ENCODE measurements around the gene QPRT.
"Not testable (repeated sequence)": the region's sequence is repeated elsewhere in the genome, so short reads cannot be mapped to it uniquely, and the experiment has no call there.

QPRT gene

DNA sequence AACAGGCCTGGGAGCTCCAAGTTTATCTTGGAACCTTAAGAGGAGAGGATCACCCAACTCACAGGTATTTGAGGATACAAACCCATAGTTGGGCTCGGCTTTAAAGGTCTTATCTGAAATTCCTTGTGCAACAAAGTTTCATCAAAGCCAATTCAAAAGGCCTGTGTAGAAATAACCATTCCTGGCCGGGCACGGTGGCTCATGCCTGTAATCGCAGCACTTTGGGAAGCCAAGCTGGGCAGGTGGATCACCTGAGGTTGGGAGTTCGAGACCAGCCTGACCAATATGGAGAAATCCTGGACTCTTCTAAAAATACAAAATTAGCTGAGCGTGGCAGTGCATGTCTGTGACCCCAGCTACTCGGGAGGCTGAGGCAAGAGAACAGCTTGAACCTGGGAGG lies 38.1 kb downstream of the QPRT start:
- no peak for DNase-seq (ENCODE audit: low read depth in 2 of 3, low spot score in 2 of 3)

DNA sequence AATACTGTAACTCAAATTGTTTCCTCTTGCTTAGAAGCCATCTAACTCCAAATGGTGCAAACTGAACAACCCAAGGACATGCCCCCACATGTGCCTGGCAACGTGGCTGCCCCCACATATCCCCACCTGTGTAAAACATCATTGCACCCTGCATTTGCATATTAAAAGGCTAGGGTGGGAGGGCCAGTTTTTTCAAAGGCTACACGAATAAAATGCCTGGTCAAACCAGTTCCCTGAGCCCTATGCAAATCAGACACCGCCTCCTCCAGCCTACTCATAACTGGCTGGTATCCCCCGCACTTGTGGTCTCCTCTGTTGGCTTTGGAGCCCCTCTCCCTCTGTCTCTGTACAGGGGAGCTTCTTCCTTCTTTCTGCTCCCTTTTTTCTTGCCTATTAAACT lies 40.1 kb downstream of the QPRT start:
- DNase-seq (ENCODE audit: low read depth in 2 of 3, low spot score in 2 of 3): no peak

DNA sequence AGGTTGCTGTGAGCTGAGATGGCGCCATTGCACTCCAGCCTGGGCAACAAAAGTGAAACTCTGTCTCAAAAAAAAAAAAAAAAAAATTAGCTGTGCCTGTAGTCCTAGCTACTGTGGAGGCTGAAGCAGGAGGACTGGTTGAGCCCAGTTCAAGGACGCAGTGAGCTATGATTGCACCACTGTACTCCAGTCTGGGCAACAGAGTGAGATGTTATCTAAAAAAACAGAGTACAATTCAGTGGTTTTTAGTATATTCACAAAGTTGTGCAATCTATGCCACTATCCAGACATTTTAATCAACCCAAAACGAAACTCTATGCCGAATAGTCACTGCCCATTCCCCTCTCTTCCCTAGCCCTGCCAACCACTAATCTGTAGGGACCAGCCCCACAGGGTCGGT lies 41.7 kb downstream of the QPRT start:
- no peak for DNase-seq (ENCODE audit: low read depth in 2 of 3, low spot score in 2 of 3)

DNA sequence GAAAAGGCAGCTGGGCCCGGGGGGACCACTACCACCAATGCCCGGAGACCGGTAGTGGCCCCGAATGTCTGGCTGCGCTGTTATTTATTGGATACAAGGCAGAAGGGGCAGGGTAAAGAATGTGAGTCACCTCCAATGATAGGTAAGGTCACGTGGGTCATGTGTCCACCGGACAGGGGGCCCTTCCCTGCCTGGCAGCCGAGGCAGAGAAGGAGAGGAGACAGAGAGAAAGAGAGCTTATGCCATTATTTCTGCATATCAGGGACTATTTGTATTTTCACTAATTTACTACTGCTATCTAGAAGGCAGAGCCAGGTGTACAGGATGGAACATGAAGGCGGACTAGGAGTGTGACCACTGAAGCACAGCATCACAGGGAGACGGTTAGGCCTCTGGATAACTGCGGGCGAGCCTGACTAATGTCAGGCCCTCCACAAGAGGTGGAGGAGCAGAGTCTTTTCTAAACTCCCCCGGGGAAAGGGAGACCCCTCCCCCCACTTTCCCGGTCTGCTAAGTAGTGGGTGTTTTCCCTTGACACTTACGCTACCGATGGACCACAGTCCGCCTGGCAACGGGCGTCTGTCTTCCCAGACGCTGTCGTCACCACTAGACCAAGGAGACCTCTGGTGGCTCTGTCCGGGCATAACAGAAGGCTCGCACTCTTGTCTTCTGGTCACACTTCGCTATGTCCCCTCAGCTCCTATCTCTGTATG lies 42.3 kb downstream of the QPRT start:
- not testable (repeated sequence) for DNase-seq (ENCODE audit: low read depth in 2 of 3, low spot score in 2 of 3)

DNA sequence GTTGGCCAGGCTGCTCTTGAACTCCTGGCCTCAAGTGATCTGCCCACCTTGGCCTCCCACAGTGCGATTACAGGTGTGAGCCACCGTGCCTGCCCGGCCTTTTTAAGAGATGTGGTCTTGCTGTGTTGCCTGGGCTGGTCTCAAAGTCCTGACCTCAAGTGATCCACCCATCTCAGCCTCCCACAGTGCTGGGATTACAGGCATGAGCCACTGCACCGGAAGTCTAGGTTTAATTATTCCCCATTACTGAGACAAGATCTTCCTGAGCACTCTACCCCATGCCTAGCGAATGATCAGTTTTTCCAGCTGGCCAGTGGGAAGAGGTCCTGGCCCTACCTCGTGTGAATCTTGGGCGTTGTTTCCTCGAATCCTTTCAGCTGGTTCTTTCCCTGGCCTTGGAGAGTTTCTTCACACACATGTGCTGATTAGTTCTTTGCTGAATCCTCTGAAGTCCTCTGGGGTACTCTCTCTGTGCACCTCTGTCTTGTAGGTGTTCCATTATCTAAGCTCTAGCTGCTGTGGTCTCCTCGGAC lies 47.9 kb downstream of the QPRT start:
- DNase-seq (ENCODE audit: low read depth in 2 of 3, low spot score in 2 of 3): no peak

DNA sequence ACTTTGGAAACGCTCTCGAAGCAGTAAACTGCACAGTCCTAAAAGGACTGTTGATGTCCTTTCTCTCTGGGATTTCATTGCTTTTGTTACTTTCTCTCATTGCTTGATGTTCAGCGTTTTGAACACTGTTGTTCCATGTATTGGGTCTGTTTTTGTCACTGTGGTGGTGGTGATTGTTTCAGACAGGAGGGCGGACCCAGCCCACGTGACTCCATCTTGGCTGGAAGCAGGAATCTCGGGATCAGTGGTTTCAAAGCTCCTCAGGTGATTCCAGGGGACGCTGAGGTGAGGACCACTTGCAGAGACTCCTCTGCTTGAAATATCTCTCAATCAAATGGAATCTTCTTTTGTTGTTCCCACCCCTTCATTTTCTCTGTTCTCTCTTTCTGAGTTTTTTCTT lies 48.5 kb downstream of the QPRT start:
- no peak for DNase-seq (ENCODE audit: low read depth in 2 of 3, low spot score in 2 of 3)

DNA sequence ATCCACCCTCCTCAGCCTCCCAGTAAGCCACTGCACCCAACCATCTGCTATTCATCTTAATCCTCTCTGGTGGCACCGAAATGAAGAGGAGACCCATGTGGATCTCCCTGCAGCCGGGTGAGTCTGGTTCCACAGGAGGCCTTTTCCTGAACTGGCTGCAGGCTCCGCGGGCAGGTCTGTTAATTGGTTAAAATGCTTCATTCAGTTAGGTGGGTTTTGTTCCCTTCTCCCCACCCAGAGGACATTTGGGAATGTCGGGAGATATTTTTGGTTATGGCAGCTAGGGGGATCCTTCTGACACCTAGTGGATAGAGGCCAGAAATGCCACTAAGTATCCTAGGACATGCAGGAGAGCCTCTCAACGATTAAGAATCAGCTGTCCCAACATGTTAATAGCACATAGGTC lies 50.1 kb downstream of the QPRT start:
- DNase-seq (ENCODE audit: low read depth in 2 of 3, low spot score in 2 of 3): no peak

DNA sequence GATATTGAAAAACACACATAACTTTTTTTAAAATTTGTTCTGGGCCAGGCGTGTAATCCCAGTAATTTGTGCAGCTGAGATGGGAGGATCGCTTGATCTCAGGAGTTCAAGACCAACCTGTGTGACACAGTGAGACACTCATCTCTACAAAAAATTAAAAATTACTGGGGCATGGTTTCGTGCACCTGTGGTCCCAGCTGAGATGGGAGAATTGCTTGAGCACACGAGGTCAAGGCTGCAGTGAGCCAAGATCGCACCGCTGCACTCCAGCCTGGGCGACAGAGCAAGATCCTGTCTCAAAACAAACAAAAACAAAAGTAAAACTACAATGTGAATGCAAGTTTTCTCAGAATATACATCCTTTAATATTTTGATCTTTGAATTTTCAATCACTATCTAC lies 51.7 kb downstream of the QPRT start:
- no peak for DNase-seq (ENCODE audit: low read depth in 2 of 3, low spot score in 2 of 3)

DNA sequence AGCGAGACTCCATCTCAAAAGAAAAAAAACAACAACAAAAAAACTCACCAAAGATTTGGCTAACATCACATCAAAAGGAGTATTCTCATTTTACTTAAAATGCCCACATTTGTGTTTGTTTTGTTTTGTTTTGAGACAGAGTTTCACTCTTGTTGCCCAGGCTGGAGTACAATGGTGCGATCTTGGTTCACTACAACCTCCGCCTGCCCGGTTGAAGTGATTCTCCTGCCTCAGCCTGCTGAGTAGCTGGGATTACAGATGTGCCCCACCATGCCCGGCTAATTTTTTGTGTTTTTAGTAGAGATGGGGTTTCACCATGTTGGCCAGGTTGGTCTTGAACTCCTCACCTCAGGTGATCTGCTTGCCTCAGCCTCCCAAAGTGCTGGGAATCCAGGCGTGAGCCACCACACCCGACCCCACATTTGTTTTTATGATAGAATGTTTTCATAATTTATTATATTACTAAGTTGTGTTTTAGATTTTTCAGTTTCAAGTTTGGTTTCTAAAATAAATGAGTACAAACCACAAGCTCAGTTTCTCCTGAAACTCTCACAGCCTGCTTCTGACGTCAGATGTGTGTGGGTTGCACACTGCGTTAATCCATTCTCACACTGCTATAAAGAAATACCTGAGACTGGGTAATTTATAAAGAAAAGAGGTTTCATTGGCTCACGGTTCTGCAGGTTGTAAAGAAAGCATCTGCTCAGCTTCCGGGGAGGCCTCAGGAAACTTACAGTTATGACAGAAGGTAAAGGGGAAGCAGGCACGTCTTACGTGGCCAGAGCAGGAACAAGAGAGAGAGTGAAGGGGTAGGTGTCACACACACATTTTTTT lies 53.0 kb downstream of the QPRT start:
- DNase-seq (ENCODE audit: low read depth in 2 of 3, low spot score in 2 of 3): peak in 1 of 3 experiments; percentile 41

DNA sequence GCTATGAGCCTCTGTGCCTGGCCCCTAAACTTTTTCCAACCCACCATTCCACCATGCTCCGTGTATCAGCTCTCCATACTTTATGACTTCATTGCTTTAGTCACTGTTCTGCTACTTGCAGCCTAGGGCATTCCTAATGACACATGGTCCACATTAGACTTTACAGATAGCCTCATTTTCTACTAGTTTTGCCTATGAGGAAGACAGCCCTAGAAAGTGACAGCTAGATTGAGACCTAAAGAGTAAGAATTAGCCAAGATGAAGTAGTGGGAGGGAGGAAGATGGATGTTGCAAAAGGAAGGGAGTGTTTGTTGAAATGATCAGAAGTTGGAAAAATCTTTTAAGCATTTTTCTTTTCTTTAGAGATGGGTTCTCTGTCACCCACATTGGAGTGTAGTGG lies 55.8 kb downstream of the QPRT start:
- DNase-seq (ENCODE audit: low read depth in 2 of 3, low spot score in 2 of 3): no peak

DNA sequence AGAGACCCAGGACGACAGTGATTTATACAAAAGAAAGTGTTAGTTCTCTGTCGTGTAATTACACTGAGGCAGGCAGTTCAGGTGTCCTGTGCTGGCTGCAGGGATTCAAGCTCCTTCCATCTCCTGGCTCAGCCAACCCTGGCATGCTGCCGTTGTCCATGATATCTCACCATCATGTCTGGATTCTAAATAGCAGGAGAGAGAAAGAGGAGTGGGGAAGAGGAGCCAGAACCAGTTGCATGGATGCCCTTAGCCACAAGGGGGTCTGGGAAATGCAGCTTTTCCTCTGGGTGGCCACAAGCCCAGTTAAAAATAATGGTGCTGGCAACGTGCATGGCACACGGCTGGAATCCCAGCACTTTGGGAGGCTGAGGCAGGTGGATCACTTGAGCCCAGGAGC lies 57.1 kb downstream of the QPRT start:
- no peak for DNase-seq (ENCODE audit: low read depth in 2 of 3, low spot score in 2 of 3)

DNA sequence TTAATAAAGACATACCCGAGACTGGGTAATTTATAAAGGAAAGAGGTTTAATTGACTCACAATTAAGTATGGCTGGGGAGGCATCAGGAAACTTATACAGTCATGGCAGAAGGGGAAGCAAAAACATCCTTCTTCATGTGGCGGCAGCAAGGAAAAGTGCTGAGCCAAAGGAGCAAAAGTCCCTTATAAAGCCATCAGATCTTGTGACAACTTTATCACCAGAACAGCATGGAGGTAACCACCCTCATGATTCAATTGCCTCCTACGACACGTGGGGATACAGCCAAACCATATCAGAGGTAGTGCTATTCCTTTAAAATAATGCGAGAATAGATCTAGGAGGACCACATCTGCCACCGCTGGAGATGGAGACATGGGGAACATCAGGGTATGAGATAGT lies 57.8 kb downstream of the QPRT start:
- no peak for DNase-seq (ENCODE audit: low read depth in 2 of 3, low spot score in 2 of 3)

DNA sequence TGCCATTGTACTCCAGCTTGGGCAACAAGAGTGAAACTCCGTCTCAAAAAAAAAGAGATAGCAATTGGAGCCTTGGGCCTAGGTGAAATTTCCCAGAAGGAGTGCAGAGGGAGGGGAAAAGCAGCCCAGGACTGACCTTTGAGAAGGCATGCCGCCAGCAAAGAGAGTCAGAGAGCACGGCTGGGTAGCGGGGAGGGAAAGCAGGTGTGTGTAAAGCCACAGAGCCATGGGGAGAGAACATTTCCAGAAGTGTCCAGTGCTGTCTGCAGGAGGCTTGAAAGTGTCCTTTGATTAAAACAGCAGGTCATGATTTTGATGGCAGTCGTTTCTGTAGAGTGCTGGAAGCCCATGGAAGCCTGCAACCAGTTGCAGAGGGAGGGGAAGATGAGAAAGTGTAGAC lies 58.7 kb downstream of the QPRT start:
- DNase-seq (ENCODE audit: low read depth in 2 of 3, low spot score in 2 of 3): no peak

DNA sequence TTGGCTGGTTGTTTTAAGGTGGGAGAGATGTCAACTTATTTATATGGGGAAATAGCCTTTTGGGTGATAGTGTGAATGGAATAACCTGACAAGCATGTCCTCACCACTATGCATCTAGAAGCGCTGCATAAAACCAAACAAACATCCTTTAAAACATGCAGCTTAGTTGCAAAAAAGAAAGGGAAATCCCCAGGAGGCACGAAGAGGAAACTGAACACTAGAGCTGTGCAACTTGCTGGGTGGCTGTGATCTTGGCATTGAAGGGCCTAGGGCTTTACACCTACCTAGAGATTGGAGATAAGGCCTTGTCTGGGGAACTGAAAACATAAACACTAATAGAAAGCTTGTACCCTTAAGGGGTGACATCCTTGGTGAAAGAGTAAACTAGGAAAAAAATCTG lies 59.5 kb downstream of the QPRT start:
- DNase-seq (ENCODE audit: low read depth in 2 of 3, low spot score in 2 of 3): no peak

DNA sequence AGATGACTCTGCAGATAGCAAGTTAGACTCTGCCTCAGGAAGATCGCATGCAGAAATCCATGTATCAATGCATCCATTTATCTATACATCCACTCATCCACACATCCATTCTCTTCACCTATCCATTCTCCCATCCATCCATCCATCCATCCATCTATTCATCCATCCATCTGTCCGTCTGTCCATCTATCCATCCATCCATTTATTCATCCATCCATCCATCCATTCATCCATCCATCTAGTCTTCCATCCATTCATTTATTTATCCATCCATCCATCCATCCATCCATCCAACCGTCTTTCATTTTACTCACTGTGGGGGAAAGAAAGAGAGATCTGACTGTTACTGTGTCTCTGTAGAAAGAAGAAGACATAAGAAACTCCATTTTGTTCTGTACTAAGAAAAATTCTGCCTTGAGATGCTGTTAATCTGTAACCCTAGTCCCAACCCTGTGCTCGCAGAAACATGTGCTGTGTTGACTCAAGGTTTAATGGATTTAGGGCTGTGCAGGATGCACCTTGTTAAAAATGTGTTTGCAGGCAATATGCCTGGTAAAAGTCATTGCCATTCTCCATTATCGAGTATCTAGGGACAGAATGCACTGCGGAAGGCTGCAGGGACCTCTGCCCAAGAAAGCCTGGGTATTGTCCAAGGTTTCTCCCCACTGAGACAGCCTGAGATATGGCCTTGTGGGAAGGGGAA lies 61.1 kb downstream of the QPRT start:
- not testable (repeated sequence) for DNase-seq (ENCODE audit: low read depth in 2 of 3, low spot score in 2 of 3)

DNA sequence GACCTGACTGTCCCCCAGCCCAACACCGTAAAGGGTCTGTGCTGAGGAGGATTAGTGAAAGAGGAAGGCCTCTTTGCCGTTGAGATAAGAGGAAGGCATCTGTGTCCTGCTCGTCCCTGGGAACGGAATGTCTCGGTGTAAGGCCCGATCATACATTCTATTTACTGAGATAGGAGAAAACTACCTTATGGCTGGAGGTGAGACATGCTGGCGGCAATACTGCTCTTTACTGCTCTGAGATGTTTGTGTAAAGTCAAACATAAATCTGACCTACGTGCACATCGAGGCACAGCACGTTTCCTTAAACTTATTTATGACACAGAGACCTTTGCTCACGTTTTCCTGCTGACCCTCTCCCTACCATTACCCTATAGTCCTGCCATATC lies 61.6 kb downstream of the QPRT start:
- not testable (repeated sequence) for DNase-seq (ENCODE audit: low read depth in 2 of 3, low spot score in 2 of 3)

DNA sequence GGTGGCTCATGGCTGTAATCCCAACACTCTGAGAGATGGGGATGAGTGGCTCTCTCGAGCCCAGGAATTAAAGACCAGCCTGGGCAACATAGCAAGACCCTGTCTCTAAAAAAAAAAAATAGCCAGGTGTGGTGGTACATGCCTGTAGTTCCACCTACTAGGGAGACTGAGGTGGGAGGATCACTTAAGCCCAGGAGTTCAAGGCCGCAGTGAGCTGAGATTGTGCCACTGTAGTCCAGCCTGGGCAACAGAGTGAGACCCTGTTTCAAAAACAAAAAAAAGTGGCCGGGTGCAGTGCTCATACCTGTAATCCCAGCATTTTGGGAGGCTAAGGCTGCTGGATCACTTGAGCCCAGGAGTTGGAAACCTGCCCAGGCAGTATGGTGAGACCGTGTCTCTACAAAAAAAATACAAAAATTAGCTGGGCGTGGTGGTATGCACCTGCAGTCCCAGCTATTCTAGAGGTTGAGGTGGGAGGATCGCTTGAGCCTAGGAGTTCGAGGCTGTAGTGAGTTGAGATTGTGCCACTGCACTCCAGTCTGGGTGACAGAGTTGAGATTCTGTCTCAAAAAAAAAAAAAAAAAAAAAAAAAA lies 63.8 kb downstream of the QPRT start:
- DNase-seq (ENCODE audit: low read depth in 2 of 3, low spot score in 2 of 3): no peak

DNA sequence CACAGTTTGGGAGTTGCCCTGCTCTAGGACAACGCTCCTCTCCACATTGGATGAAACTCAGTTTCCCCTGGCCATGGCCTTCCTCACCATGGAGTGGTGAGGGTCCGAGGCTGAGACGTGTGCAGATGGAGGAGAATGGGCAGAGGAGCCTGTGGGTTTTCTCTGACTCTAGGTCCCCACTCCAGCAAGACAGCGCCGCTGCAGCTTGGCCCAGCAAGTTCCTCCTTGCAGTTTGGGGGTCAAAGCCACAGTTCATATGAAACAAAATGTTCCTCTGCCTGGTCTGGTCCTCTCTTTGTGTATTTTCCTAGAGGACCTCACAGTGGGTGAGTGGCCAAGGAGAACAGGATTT lies 64.5 kb downstream of the QPRT start:
- no peak for DNase-seq (ENCODE audit: low read depth in 2 of 3, low spot score in 2 of 3)

DNA sequence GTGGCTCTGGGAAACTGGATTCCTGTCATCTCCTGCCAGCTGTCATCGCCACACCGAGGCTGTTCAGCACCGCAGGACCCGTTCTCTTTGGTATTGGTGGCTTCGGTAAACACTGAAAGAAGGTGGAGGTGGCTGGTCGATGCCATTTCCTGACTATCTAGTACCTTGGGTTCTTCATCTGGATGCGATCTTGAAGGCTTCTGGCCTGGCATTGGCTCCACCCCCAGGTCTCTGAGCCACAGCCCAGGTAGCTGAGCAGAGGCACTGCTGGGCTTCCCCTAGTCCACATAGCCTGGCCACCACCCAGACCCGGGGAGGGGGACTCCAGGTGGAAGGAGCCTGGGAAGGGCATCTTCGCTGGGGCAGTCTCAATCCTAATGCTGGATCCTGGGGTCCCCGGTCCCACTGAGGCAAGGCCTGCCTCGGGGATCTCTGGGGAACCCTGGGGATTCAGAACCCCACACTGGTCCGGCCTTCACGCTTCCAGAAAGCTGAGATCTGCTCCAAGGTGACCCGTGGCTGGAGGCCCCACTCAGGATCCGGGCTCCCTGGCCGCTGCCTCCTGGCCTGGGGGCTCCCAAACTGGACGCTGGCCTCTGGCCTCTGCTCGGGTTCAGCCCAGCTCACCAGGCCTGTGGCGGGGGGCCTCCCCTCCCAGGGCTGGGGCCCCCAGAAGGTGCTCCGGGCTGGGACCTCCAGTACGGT lies 65.0 kb downstream of the QPRT start:
- DNase-seq (ENCODE audit: low read depth in 2 of 3, low spot score in 2 of 3): peak in 1 of 3 experiments; percentile 21

DNA sequence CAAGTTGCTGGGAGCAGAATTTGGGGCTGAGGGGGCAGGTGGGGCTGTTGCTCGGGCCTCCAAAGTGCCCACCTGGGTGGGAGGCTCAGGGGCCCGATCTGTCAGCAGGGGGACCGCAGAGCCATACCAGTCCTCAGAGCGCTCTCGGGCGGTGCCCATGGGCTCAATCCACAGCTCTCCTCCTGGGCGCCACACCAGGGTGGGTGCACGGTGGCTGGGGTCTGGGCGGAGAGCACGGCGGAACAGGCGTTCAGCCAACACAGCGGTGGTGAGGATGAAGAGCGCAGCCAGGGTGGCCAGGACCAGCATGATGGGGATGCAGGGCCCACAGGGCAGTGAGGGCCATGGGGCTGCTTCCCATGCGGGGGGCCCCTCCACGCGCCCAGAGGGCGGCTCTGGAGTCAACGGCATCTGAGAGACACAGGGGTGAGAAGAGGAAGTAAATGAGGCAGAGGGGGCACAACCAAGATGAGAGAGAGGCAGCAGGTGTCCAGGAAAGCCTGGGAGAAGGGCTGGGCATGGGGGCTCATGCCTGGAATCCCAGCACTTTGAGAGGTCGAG lies 65.6 kb downstream of the QPRT start:
- DNase-seq (ENCODE audit: low read depth in 2 of 3, low spot score in 2 of 3): peak in 1 of 3 experiments; percentile 16
